Measurements from ENCODE around the gene ANXA4. TPM values are rescaled to one million over a fixed set of nuclear protein-coding genes. Genes with fewer than 3 reads are reported as not detected.

The ANXA4 gene
- total RNA-seq, 2 donors from 2014 or later: 258 to 324 TPM

GRCh38 chr2:69831354-69831905 is 89.5 kb downstream of the ANXA4 start:
- H3K9ac ChIP-seq (ENCODE audit: low read depth in 2 of 2, low read length in 2 of 2): no peak overlapping the region
- intact Hi-C loops (cut with DNase I): no loop called here

DNA sequence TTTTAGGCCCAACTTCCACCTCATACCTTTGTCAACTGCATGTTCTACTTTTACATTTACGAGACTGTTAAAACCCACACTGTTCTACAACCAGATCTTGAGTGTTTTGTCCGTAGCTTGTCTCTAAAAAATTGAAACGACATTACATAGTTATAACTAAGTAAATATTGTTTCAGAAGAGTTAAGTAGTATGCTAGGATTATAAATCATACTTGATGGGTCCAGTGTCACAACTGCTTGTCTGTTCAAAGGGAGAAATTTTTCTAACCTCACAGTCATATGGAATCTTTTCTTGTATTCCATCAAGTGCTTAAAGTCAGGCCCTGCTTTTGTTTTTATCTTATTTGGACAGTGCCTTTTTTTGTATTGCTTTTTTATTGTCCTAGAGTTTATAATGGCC is 91.8 kb downstream of the ANXA4 start:
- Histone ChIP-seq H3K27ac (no peak overlapping the region), H3K4me1 (peaks cover 10% of the 10 kb centered on the region), H3K27me3 (no peaks in the 10 kb centered on the region), H3K9me3 (no peaks in the 10 kb centered on the region), H3K36me3 (no peaks in the 10 kb centered on the region), H3K9ac (ENCODE audit: low read depth in 2 of 2, low read length in 2 of 2) (no peak overlapping the region), H3K4me3 (no peak overlapping the region)
- no peak for DNase-seq
- TF ChIP-seq, protein P1, sequence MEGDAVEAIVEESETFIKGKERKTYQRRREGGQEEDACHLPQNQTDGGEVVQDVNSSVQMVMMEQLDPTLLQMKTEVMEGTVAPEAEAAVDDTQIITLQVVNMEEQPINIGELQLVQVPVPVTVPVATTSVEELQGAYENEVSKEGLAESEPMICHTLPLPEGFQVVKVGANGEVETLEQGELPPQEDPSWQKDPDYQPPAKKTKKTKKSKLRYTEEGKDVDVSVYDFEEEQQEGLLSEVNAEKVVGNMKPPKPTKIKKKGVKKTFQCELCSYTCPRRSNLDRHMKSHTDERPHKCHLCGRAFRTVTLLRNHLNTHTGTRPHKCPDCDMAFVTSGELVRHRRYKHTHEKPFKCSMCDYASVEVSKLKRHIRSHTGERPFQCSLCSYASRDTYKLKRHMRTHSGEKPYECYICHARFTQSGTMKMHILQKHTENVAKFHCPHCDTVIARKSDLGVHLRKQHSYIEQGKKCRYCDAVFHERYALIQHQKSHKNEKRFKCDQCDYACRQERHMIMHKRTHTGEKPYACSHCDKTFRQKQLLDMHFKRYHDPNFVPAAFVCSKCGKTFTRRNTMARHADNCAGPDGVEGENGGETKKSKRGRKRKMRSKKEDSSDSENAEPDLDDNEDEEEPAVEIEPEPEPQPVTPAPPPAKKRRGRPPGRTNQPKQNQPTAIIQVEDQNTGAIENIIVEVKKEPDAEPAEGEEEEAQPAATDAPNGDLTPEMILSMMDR (IDR thresholded peaks at IDR 0.05): no peak
- intact Hi-C loops (cut with DNase I): no loop called here

More at GRCh38 chr2:69831354-69831905, 89.5 kb downstream of the ANXA4 start:
- H3K4me1 ChIP-seq: peaks cover 10% of the 10 kb centered on the region
- no peak overlapping the region for H3K4me3 ChIP-seq
- H3K27me3 ChIP-seq: no peaks in the 10 kb centered on the region
- H3K27ac ChIP-seq: no peak overlapping the region
- no peak for DNase-seq
- no peaks in the 10 kb centered on the region for H3K9me3 ChIP-seq
- TF ChIP-seq, protein P1 (IDR thresholded peaks at IDR 0.05): no peak
- H3K36me3 ChIP-seq: no peaks in the 10 kb centered on the region

- Histone ChIP-seq H3K36me3 (no peaks in the 10 kb centered on the region), H3K27ac (no peak overlapping the region), H3K4me3 (no peak overlapping the region), H3K4me1 (peaks cover 8% of the 10 kb centered on the region), H3K9me3 (no peaks in the 10 kb centered on the region), H3K27me3 (no peaks in the 10 kb centered on the region), H3K9ac (ENCODE audit: low read depth in 2 of 2, low read length in 2 of 2) (no peak overlapping the region)
- TF ChIP-seq, protein P1 (IDR thresholded peaks at IDR 0.05): no peak
- DNase-seq: no peak
- intact Hi-C loops (cut with DNase I): no loop called here
Observed at GRCh38 chr2:69835666-69836065, 93.7 kb downstream of the ANXA4 start.

GRCh38 chr2:69836316-69836715 is 94.4 kb downstream of the ANXA4 start:
- Histone ChIP-seq H3K36me3 (no peaks in the 10 kb centered on the region), H3K27me3 (no peaks in the 10 kb centered on the region), H3K9ac (ENCODE audit: low read depth in 2 of 2, low read length in 2 of 2) (no peak overlapping the region), H3K4me1 (peaks cover 1% of the 10 kb centered on the region), H3K4me3 (no peak overlapping the region), H3K9me3 (no peaks in the 10 kb centered on the region), H3K27ac (no peak overlapping the region)
- TF ChIP-seq, protein P1 (IDR thresholded peaks at IDR 0.05): no peak
- intact Hi-C loops (cut with DNase I): no loop called here
- DNase-seq: no peak

DNA sequence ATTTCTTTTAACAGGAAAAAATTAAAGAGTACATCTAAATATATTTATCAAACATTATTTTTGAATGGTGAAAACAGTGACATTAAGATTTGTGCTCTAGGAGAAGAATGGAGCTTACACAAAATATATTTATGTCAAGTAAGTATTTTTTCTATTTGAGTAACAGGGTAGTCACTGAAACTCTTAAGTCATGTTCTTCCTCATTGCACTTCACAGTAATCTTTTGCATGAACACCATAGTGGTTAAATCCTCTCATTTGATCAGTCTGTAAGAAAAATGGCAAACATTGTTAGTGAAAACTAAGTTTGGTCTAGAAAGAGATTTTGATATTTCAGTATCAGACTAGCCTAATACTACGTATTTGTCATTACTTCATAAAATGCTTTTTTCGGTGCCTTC is 95.6 kb downstream of the ANXA4 start:
- Histone ChIP-seq H3K4me3 (no peak overlapping the region), H3K36me3 (no peaks in the 10 kb centered on the region), H3K9me3 (no peaks in the 10 kb centered on the region), H3K4me1 (no peaks in the 10 kb centered on the region), H3K27ac (no peak overlapping the region), H3K9ac (ENCODE audit: low read depth in 2 of 2, low read length in 2 of 2) (no peak overlapping the region), H3K27me3 (no peaks in the 10 kb centered on the region)
- intact Hi-C loops (cut with DNase I): no loop called here
- TF ChIP-seq, protein P1 (IDR thresholded peaks at IDR 0.05): no peak
- no peak for DNase-seq
